Lung microvascular endothelial cell (primary cell): ENCODE measurements around the gene CST4. TPM values are rescaled to one million over a fixed set of nuclear protein-coding genes. Genes with fewer than 3 reads are reported as not detected.
"Not testable (repeated sequence)": the region's sequence is repeated elsewhere in the genome, so short reads cannot be mapped to it uniquely, and the experiment has no call there.

Experiments used
- DNase-seq, 2 donors: peaks; one replicate each; pipeline versions ENCODE4 v3.0.0 to v3.0.0-alpha.2; 2010; ENCODE audit warnings: low read depth in 2 of 2
- total RNA-seq: library from RNA; depleted of rRNA; stranded (reverse); fragments of >200 nt; gene quantifications from 2 replicates; pipeline ENCODE4 v1.2.1, GENCODE V29; 2014

The CST4 gene
- total RNA-seq, 1 donor from 2014 or later = not detected

DNA sequence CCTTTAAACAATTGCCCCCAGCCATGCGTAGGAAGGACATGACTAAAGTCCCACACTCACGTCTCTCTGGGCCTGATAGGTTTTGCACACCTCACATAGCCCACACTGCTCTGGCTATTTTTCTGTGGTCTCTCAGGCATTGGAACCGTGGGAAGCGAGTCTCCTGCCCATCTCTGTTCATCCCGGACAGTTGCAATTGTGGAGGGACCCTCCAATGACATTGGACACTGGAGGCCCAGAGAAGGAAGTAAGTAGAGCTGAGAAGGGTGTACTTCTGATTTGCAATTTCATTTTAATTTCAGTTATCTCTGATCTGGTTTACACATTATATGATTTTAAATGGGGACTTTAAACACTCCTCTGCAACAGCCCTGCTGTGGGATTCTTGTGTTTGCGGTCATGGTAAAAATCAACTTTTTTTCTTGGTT is 27.8 kb downstream of the CST4 start:
- DNase-seq = no peak

DNA sequence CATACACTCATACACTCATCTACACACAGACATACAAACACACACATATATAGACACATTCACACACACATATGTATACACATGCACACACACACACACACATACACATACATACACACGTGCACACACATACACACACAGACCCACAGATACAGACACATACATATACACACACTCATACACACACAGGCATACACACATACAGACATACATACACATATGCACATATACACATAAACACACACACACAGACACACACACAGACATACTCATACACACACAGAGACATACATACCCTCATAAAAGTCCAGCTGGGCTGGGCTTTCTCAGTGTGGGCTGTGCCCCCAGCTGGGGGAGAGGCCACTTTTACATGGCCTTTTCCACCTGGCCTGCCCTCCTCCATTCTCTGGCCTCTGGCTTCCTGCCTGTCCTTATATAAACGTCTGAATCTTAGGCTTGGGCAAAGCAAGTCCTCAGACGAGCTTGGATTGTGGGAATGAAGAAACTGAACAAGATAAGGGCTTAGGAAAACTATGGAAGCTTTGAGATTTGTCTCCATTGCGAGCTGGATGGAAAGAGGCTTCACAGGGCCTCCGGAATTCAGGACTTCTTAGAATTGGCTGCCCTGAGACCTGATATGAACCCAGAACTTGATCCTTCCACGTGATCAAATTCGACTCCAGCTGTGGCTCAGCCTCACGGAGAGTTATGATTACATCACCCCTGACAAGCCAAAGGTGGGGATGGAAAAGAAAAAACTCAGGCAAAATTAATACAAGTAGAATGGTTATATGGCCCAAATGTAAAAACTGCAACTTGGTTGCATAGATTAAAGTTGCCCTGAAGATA is 28.6 kb downstream of the CST4 start:
- no peak for DNase-seq

DNA sequence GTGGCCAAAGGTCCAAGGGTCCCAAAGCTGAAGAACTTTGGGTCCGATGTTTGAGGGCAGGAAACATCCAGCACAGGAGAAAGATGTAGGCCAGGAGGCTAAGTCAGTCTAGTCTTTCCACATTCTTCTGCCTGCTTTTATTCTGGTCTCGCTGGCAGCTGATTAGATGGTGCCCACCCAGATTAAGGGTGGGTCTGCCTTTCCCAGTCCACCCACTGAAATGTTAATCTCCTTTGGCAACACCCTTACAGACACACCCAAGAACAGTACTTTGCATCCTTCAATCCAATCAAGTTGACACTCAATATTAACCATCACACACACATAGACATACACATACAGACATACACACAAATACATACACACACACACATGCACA is 29.2 kb downstream of the CST4 start:
- not testable (repeated sequence) for DNase-seq

DNA sequence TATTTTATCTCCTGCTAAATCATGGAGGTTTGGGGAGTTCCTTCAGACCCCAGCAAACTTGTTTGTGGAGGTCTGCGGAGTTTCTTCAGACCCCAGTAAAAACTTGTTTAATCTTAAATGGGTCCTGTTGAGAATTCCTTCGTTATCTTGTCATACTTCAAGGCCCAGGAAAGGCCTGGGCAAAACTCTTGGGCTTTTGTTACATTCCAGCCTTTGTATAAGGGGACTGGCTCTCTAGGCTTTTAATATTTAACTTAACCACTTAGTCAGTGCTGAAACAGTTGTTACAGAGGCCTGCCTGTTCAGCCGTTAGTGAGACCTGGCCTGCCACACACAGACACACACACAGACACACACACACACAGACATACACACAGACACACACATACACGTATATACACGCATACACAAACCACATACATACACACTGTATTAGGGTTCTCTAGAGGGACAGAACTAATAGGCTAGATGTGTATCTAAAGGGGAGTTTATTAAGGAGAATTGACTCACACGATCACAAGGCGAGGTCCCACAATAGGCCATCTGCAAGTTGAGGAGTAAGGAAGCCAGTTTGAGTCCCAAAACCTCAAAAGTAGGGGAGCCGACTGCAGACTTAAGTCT is 29.7 kb downstream of the CST4 start:
- DNase-seq = no peak

DNA sequence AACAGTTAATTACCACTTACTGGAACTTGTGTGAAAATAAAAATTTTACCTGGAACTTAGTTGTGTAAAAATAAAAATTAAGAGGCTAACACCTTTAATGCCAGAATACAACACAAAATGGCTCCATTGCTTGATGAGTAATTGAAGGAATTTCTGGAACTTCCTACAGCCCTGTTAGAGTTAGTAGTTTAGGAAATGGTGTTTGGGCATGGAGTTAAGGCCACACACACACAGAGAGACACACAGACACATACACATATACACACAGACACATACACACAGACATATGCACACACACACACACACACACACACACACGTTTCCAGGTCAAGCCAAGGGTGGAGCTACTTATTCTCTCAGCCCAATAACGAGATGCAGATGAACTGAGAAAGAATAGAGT is 30.5 kb downstream of the CST4 start:
- DNase-seq = peak; percentile 33 to 54

DNA sequence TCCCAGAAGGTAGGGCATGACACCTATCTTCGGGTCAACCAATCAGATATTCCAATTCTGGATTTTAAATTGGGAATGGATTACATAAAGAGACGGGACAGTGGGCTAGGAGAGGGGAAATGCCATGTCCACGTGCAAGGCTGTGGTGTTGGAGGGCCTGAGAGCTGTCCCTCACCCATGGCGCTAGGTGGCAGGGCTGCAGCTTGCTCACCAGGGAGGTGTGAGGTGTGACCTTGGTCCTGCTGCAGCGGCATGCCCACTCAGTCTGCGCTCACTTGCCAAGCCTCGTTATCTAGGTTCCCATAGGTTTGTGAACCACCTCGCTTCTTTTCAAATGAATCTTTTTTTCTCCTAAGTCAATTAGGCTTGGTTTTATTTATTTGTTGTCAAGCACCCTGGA is 31.6 kb downstream of the CST4 start:
- DNase-seq = no peak

DNA sequence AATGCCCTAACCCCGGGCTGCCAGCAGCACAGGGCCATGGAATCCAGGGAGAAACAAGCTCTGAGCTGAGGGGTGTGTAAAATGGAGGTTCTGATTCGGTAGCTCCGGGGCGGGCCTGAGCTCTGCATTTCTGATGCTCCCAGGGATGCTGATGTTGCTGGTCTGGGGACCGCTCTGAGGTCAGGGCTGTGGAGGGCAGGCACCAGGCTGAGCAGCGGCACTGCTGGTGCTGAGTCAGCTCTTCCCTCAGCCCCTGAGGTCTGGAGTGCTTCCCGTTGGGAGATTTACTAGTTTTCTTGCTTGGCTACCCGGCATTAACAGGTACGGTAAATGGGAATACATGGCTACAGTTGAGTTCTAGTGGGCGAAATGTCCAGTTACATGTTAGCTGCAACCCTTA is 32.5 kb downstream of the CST4 start:
- no peak for DNase-seq

DNA sequence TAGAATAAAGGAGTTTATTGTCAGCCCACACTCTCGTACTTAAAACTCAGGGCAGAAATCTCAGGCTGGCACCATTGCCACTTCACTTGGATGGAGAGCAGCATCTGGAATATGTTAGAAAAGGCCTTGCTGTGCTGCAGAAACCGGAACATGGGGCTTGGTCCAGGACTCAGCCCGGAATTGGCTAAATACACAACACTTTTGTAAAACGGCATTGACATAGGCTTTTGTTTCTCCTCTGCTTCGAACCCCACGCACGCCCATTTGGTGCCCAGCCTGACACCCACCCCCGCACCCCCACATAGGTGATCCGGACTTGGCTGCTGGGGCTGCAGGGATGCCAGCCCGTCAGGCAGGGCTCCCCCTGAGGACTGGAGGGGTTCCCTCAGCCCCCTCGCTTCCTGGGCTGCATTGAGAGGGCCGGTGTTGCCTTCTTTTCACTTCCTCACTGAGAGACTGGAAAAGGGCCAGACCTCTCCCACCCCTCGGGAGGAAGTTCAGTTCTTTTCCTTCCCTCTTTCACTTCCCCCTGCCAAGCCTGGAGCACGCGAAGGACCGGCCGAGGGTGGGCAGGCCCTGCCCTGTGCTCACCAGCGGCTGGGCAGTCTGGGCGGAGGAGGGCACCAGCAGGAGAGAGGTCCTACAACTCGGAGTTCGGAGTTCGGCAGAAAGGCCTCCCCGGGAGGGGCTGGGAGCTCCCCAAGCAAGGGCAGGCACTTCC is 33.2 kb downstream of the CST4 start:
- no peak for DNase-seq

DNA sequence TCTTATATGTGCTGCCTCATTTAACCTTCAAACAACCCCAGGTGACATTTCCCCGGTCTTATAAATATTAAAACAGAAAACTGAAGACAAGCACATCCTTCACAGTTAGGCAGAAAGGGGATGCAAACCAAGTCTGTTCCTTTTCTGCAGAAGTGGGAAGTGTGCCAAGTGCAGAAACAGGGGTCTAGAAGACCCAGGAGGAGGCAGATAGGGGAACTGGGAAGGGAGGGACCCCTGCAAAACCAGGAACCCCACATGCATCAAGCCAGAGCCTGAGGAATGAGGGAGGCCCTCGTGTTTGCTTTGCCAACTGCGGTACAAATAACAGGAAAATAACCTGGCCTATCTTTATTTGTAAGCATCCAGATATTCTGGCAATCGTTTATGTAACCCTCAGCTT is 34.1 kb downstream of the CST4 start:
- DNase-seq = no peak

DNA sequence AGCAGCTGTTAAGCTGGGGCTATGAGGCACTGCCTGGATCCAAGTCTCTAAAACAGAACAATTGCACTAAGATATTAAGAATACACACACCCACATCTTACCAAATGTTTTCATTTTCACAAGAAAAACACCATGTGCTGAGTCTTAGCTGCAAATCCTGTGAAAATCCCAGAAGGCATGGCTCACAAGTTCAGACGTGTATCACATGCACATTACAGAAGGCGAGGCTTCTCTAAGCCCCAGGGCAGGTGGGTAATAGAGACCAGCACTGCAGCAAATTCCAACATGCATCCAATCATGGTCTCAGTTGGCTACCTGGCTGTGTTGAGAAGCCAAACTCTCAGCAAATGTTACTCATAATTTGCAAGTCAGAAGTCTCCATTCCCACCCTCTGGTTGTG is 34.8 kb downstream of the CST4 start:
- no peak for DNase-seq

DNA sequence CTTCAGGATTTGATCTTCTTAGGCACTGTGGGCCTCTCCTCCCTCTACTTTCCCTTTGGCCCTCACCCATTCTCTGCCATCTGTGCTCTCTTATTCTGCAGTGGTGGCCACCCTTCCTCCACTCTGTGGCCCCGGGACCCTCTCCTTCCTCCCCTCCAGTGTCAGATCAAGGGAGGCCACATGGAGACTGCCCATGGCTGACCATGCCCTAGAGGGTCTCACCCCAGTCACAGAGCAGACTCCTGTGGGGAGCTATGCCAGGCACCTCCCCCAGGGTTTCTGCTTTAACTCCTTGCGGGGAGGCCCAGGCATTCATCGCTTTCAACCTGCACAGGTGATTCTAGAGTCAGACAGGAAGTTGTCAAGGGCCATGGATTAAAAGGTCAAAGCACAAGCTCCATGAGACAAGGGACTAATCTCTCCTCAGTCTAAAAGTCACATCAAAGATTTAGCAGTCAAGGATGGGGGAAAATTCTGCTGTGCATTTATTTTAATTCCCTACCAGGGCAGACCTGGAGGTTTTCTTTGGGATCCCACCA is 35.4 kb downstream of the CST4 start:
- no peak for DNase-seq

DNA sequence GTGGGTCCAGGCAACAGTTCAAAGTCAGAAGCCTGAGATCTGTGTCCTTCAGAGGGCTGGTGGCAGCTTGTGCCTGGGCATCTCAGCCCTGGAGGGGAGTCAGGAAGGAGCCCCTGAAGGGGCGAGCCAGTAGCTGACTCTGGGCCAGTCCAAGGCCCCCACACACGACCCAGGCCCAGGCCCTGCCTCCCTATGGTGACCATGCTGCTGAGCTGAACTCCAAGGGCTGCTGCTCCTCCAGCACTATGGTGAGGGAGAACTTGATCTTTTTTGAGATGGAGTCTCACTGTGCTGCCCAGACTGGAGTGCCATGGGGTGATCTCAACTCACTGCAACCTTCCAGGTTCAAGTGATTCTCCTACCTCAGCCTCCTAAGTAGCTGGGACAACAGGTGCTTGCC is 35.9 kb downstream of the CST4 start:
- DNase-seq = no peak

DNA sequence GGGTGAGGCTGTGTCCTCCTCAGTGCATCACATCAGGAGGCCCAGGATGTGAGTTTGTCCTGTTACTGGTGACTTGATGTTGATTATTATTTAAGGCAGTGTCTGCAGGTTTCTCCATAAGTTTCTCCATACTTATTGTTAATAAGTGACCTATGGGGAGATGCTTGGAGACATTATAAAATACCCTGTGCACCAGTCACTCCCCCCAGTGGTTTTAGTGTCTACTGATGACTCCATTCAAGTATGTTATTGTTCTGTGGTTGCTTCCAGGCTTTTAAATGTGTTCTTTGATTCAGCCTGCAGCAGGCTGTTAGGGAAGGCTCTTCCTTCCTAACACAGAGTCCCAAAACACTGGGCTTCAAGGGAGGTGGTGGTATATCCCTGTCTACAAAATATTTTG is 36.5 kb downstream of the CST4 start:
- DNase-seq = no peak

DNA sequence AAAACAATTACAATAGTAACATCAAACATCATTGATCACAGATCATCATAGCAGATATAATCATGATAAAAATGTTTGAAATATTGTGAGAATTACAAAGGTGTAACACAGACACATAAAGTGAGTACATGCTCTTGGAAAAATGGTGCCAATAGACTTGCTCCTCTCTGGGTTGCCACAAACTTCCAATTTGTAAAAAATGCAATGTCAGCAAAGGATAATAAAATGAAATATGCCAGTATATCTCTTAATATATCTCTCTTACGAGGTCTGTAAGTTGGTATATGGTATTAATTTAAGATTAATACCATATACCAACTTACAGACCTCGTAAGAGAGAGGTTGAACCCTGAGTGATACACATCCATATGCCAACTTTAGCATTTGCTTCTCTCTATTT is 37.7 kb downstream of the CST4 start:
- DNase-seq = no peak

DNA sequence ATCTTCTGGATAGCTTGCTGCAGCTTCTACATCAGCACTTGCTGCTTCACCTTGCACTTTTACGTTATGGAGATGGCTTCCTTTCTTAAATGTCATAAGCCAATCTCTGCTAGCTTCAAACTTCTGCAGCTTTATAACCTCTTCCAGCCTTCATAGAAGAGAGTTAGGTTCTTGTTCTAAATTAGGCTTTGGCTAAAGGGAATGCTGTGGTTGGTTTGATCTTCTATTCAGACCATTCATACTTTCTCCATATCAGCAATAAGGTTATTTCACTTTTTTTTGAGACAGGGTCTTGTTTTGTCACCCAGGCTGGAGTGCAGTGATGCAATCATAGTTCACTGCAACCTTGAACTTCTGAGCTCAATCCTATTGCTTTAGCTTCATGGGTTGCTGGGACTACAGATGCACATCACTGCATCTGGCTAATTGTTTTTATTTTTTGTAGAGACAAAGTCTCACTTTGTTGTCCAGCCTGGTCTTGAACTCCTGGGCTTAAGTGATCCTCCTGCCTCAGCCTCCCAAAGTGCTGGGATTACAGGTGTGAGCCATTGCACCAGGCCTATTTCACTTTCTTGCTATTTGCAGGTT is 38.9 kb downstream of the CST4 start:
- DNase-seq = no peak

DNA sequence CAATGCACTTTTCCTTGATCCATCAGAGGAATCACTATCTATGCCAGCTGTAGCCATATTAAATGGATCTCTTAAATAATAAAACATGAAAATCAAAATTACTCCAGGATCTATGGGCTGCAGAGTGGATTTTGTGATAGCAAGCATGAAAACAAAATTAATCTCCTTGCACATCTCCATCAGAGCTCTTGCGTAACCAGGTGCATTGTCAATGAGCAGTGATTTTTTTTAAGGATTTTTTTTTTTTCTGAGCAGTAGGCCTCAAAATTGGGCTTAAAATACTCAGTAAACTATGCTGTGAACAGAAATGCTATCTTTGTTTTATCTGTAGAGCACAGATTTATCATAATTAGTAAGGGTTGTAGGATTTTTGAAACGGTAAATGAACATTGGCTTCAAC is 39.6 kb downstream of the CST4 start:
- DNase-seq = no peak

DNA sequence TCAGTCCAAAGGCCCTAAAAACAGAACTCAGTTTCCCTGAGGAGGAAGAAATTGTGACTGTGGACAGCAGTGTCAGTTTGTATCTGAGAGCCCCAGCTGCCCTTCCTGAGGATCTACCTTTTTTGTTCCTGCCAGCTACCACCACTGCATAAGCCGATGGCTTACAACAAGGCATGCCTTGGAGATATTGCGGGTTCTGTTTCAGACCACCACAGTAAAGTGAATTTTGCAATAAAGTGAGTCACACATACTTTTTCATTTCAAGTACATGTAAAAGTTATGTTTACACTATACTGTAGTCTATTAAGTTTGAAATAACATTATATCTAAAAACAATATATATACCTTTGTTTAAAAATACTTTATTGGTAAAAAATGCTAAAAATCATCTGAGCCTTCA is 41.5 kb downstream of the CST4 start:
- no peak for DNase-seq

DNA sequence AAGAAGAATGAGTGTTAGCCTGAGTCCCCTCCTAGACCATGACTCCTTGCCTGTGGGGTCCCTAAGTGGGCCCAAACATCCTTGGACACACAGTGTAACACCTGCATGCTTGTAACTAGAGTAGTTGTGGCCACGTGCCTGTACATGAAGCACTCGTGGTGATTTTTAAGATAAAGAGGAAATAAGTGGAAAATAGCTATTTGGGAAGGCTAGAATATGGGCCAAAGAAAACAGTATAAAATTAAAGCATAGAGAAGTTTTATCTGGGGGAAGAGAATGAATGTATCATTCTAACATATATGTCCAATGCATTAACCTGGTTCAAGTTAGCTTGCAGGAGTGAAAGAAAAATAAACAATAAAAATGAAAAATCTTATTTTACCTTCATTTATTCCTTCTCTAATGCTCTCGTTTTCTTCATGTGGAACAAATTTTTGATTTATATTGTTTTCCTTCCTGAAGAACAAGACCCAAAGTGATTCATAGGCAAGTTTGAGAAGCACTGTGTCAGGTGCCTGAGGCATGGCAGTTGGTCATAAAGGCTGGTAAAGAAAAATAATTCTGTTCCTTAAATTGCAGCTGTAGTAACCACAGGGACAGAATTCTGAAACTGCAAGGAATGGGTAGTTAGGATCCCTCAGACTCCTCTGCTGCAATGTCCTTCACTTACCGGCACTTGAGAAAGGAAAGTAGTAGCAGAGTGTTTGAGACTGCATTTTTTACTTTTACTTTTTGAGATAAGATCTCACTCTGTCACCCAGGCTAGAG is 42.5 kb downstream of the CST4 start:
- peak in 1 of 2 donors; percentile 29 for DNase-seq

DNA sequence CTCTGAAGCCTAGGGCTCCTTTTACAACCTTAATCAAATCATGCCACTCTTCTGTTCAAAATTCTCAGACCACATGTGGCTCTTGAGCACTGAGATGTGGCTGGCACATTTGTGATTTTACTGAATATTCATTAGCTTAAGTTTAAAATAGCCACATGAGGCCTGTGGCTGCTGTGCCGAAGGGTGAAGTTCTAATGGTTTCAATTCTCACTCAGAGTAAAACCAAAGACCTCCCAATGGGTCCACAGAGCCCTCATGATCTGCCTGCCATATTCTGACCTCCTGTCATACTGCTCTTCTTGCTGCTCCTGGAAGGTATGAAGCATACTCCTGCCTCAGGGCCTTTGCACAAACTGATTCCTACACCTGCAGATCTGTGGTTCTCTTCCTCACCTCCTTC is 43.3 kb downstream of the CST4 start:
- no peak for DNase-seq

DNA sequence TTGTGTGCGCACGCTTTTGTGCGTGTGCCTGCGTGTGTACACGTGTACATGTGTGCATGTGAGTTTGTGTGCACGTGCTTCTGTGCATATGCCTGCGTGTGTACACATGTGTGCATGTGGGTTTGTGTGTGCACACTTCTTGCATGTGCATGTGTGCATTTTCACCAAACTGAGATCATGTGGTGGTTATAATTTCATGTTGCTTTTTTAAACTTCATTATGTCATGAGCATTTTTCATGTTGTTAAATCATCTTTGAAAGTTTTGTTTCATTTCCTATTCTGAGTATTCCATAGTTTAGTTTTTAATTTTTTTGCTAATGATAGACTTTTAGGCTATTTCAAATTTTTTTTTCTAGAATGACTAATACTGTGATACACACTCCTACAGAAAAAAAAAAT is 44.7 kb downstream of the CST4 start:
- DNase-seq = no peak

DNA sequence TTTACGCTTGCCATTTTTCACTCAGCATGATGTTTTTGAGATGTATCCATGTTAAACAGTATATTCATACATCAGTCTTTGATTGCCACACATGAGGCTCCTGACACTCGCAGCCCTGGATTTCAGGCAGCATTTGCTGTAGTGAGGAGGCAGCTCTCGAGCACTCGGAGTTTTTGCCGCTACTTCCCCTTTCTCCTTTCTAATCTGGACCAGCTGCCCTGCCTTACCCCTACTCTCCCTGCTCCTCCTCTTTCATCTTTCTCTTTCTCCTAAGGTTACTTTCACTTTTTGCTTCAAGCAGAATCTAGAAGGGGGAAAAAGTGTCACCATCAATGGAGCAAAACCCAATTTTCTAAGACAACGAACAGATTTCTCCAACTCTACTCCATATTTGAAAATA is 45.2 kb downstream of the CST4 start:
- no peak for DNase-seq
